Heart left ventricle (tissue), 16 donors: ENCODE data around the gene NECTIN2. TPM values are rescaled to one million over a fixed set of nuclear protein-coding genes. Genes with fewer than 3 reads are reported as not detected.
A peak's percentile ranks its signal among the peaks of the same experiment; 100 is the strongest.

ENCODE experiments used
- ATAC-seq, 4 donors: fragments of 200-7000 bp; cut with Tn5 transposase; one replicate each; pipeline ENCODE4 v1.9.1; 2020 to 2022; ENCODE audit warnings: moderate library complexity in 4 of 4, mild to moderate bottlenecking in 3 of 4, moderate number of reproducible peaks in 1 of 4
- DNase-seq, 5 donors: peaks; one replicate each; pipeline ENCODE4 v3.0.0-alpha.2; 2020
- H3K27ac ChIP-seq, 12 donors: fragments of 200-600 bp; sonication (generic) in 4 of 12; one replicate each; pipeline versions ENCODE4 v1.5.0 to v1.8.0; 2016 to 2022; ENCODE audit warnings: mild to moderate bottlenecking in 2 of 12
- H3K27me3 ChIP-seq, 9 donors: fragments of 200-600 bp; sonication (generic) in 2 of 9; one replicate each; pipeline versions ENCODE4 v1.5.1 to v1.8.0; 2016 to 2022; ENCODE audit warnings: mild to moderate bottlenecking in 3 of 9
- H3K36me3 ChIP-seq, 9 donors: fragments of 200-600 bp; sonication (generic) in 2 of 9; one replicate each; pipeline versions ENCODE4 v1.5.0 to v1.8.0; 2018 to 2022; ENCODE audit warnings: mild to moderate bottlenecking in 2 of 9
- H3K4me1 ChIP-seq, 12 donors: fragments of 200-600 bp; sonication (generic) in 4 of 12; one replicate each; pipeline versions ENCODE4 v1.5.0 to v1.8.0; 2016 to 2022; ENCODE audit warnings: mild to moderate bottlenecking in 3 of 12
- H3K4me3 ChIP-seq, 12 donors: fragments of 200-600 bp; sonication (generic) in 4 of 12; one replicate each; pipeline versions ENCODE4 v1.5.0 to v1.8.0; 2017 to 2022; ENCODE audit warnings: mild to moderate bottlenecking in 9 of 12, moderate library complexity in 4 of 12
- H3K9me3 ChIP-seq, 12 donors: fragments of 200-600 bp; sonication (generic) in 4 of 12; one replicate each; pipeline versions ENCODE4 v1.5.0 to v1.8.0; 2016 to 2022; ENCODE audit warnings: mild to moderate bottlenecking in 1 of 12
- POLR2A ChIP-seq, 2 donors: fragments of 450-650 bp; IDR thresholded peaks; one replicate each; pipeline ENCODE4 v1.6.1; 2017; ENCODE audit warnings: antibody characterized with exemption in 2 of 2, mild to moderate bottlenecking in 2 of 2, moderate library complexity in 2 of 2
- WGBS, 4 donors: extraction: QIAGEN DNeasy Blood & Tissue Kit in 2 of 4; methylation state at CpG; one replicate each; pipeline versions ENCODE4 v1.1.5 to v1.1.7; 2013 to 2018; 5-methylcytosine and 5-hydroxymethylcytosine counted together
- intact Hi-C, 10 donors: fragments of 100-400 bp; cut with DNase I; formaldehyde crosslinking; loops; one replicate each; pipeline versions ENCODE4 v1.11.1 to v1.14.2; 2022
- polyA plus RNA-seq, 2 donors: library from polyadenylated mRNA; stranded (reverse); fragments of 200-250 nt; gene quantifications; one replicate each; pipeline ENCODE4 v1.2.3, GENCODE V29; 2013
- total RNA-seq, 9 donors: library from RNA; depleted of rRNA in 2 of 9; stranded (reverse); fragments of >200 nt in 2 of 9; fragmentation: NEBNext Ultra II Directional in 3 of 9; extraction: Animal tissue kit (Norgen Biotek cat#: 25700) in 3 of 9; gene quantifications; one replicate each; pipeline versions ENCODE4 v1.1.0 to v1.2.4, GENCODE V29; 2016 to 2023
- TF ChIP-seq, protein P1 (sequence below), 12 donors: fragments of 200-600 bp; sonication (generic) in 4 of 12; IDR thresholded peaks; one replicate each; pipeline versions ENCODE4 v1.5.0 to v1.8.0; 2018 to 2022; ENCODE audit warnings: antibody characterized with exemption in 12 of 12, mild to moderate bottlenecking in 5 of 12
- donor health status: ischemic (EF 13 %, LVEDD 7.1; RV severe dilation, severe dysfunction).
- donor health status: healthy with polysubstance abuse.
- donor health status: DM: no; HTN: yes; CAD: no.
- donor health status: DM: no; HTN: no; CAD: no.
- donor health status: ischemic (EF 25% LVEDD 6.9; RV normal size, moderate dysfunction).
- donor health status: ischemic (EF 25% LVEDD 5.7; RV mildly dilated, moderate dysfunction).
- donor health status: healthy.
- donor health status: DM: yes; HTN: yes; CAD: no.
- donor health status: ischemic (EF 35%, LVEDD 5.7; RV mildly dilated, moderate dysfunction).
- donor health status: nonischemic (EF 11% LVEDD 7.7; RV severe dilation, severe dysfunction).
- donor health status: DM: yes; HTN: yes; CAD: no.
- donor health status: PGD.
- donor health status: ischemic (EF 29% LVEDD 5.4; RV normal size, mild dysfunction).
- donor health status: nonischemic (EF 23%, LVEDD 6.1; RV moderate dilation, normal function).

NECTIN2 gene
- total and polyA plus RNA-seq, 11 donors, result 37.0 to 99.6 (median 57.6) TPM

DNA sequence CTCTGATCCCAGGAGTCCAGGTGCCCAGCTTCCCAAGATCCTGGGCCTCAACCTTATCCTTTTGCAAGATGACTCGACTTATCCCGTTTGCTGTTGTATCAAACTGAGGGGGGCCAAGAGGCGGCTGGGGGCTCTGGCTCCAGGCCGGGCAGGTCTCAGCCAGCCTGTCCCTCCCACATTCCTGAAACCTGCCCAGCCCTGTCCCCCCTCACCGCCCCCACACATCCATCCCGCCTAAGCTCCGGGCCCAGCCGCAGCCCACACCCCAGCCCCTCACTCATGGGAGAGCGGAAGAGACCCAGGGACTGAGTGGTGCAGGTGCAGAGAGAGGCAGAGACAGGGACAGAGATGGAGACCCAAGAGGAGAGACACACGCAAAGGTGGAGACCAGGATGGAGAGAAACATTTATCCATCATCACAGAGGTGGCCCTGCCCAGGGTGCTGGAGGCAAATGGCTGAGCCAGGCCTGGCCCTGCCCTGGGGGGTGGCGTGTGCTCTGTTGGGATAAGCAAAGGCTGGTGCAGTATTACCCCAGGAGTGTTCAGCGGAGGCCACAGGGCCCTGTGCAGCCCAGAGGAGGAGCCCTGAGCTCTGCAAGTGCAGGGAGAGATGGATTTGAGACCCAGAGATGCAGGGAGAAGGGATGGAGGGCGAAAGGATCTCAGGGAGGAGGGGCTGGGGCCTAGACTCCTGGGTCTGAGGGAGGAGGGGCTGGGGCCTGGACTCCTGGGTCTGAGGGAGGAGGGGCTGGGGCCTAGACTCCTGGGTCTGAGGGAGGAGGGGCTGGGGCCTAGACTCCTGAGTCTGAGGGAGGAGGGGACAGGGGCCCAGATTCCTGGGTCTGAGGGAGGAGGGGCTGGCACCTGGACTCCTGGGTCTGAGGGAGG is 35.6 kb upstream of the NECTIN2 start:
- no peaks in the 10 kb centered on the region for H3K9me3 ChIP-seq
- H3K27me3 ChIP-seq, result peaks cover 0 to 8% (median 0%) of the 10 kb centered on the region in 9 donors
- ATAC-seq (no peak), DNase-seq (no peak)
- peaks cover 0 to 43% (median 27%) of the 10 kb centered on the region in 9 donors for H3K36me3 ChIP-seq
- TF ChIP-seq, protein P1, sequence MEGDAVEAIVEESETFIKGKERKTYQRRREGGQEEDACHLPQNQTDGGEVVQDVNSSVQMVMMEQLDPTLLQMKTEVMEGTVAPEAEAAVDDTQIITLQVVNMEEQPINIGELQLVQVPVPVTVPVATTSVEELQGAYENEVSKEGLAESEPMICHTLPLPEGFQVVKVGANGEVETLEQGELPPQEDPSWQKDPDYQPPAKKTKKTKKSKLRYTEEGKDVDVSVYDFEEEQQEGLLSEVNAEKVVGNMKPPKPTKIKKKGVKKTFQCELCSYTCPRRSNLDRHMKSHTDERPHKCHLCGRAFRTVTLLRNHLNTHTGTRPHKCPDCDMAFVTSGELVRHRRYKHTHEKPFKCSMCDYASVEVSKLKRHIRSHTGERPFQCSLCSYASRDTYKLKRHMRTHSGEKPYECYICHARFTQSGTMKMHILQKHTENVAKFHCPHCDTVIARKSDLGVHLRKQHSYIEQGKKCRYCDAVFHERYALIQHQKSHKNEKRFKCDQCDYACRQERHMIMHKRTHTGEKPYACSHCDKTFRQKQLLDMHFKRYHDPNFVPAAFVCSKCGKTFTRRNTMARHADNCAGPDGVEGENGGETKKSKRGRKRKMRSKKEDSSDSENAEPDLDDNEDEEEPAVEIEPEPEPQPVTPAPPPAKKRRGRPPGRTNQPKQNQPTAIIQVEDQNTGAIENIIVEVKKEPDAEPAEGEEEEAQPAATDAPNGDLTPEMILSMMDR (IDR thresholded peaks at IDR 0.05), result no peak
- no peak for TF ChIP-seq POLR2A (IDR thresholded peaks at IDR 0.05)
- H3K4me1 ChIP-seq, result peaks cover 0 to 50% (median 22%) of the 10 kb centered on the region in 12 donors
- 50 to 68% (median 56%) methylated on average over 11 to 13 of the region's 13 CpGs for WGBS, 4 donors
- intact Hi-C loops, result no loop called here
- H3K4me3 ChIP-seq, result peak overlapping the region in 11 of 12 donors; percentile 4 to 94 (median 79)
- H3K27ac ChIP-seq, result peak overlapping the region in 9 of 12 donors; percentile 1 to 97 (median 87)

GRCh38 chr19:44811122-44811419 is 35.0 kb upstream of the NECTIN2 start:
- H3K9me3 ChIP-seq, result no peaks in the 10 kb centered on the region
- intact Hi-C loops, result no loop called here
- no peak for ATAC-seq
- H3K4me3 ChIP-seq, result peak overlapping the region in 4 of 12 donors; percentile 15 to 91 (median 74)
- TF ChIP-seq, protein P1 (IDR thresholded peaks at IDR 0.05), result no peak
- no peak for TF ChIP-seq POLR2A (IDR thresholded peaks at IDR 0.05)
- 85 to 93% (median 87%) methylated on average over 6 to 7 of the region's 7 CpGs for WGBS, 4 donors
- DNase-seq, result no peak
- peaks cover 0 to 47% (median 27%) of the 10 kb centered on the region in 9 donors for H3K36me3 ChIP-seq
- H3K27me3 ChIP-seq, result peaks cover 0 to 8% (median 0%) of the 10 kb centered on the region in 9 donors
- peaks cover 0 to 50% (median 22%) of the 10 kb centered on the region in 12 donors for H3K4me1 ChIP-seq
- H3K27ac ChIP-seq, result peak overlapping the region in 2 of 12 donors; percentile 4 to 82

DNA sequence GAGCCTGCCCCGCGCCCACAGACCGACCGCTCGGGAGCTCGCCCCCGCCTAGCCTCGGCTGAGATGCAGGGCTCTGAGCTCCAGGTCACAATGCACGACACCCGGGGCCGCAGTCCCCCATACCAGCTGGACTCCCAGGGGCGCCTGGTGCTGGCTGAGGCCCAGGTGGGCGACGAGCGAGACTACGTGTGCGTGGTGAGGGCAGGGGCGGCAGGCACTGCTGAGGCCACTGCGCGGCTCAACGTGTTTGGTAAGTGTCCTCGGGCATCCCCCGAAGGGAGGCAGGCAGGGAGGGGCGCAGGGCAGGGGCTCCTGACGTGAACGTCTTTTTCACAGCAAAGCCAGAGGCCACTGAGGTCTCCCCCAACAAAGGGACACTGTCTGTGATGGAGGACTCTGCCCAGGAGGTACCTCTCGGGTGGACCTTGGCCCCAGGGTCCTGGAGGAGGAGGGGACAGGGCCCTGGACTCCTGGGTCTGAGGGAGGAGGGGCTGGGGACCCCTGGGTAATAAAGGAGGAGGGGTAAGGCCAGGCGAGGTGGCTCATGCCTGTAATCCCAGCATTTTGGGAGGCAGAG is 33.9 kb upstream of the NECTIN2 start:
- intact Hi-C loops, result no loop called here
- H3K4me1 ChIP-seq, result peaks cover 0 to 50% (median 22%) of the 10 kb centered on the region in 12 donors
- WGBS, 4 donors, result 88 to 93% (median 92%) methylated on average over 26 to 28 of the region's 28 CpGs
- DNase-seq, result no peak
- TF ChIP-seq, protein P1 (IDR thresholded peaks at IDR 0.05), result no peak
- no peak for TF ChIP-seq POLR2A (IDR thresholded peaks at IDR 0.05)
- no peak overlapping the region for H3K4me3 ChIP-seq
- no peak for ATAC-seq
- peak overlapping the region in 1 of 12 donors; percentile 19 for H3K27ac ChIP-seq
- H3K36me3 ChIP-seq, result peaks cover 0 to 49% (median 27%) of the 10 kb centered on the region in 9 donors
- H3K9me3 ChIP-seq, result no peaks in the 10 kb centered on the region
- peaks cover 0 to 8% (median 0%) of the 10 kb centered on the region in 9 donors for H3K27me3 ChIP-seq
